Right lobe of liver (tissue), 6 donors: ENCODE data around the gene PDGFB. TPM values are rescaled to one million over a fixed set of nuclear protein-coding genes. Genes with fewer than 3 reads are reported as not detected.

ENCODE experiments used
- ATAC-seq, 4 donors: fragments of 200-7000 bp; cut with Tn5 transposase; one replicate each; pipeline ENCODE4 v1.9.1; 2020; ENCODE audit warnings: mild to moderate bottlenecking in 4 of 4, moderate library complexity in 4 of 4
- DNase-seq, 3 donors: peaks; one replicate each; pipeline ENCODE4 v3.0.0-alpha.2; 2020
- H3K27ac ChIP-seq, 3 donors: fragments of 200-600 bp; one replicate each; pipeline ENCODE4 v1.8.0; 2022
- H3K27me3 ChIP-seq, 2 donors: fragments of 200-600 bp; one replicate each; pipeline ENCODE4 v1.8.0; 2022
- H3K36me3 ChIP-seq, 4 donors: fragments of 200-600 bp; sonication (generic) in 1 of 4; one replicate each; pipeline versions ENCODE4 v1.5.1 to v1.8.0; 2017 to 2022; ENCODE audit warnings: control low read depth in 1 of 4
- H3K4me1 ChIP-seq, 4 donors: fragments of 200-600 bp; sonication (generic) in 1 of 4; one replicate each; pipeline versions ENCODE4 v1.5.1 to v1.8.0; 2017 to 2022; ENCODE audit warnings: control low read depth in 1 of 4
- H3K4me3 ChIP-seq, 3 donors: fragments of 200-600 bp; one replicate each; pipeline ENCODE4 v1.8.0; 2022
- H3K9me3 ChIP-seq, 4 donors: fragments of 200-600 bp; sonication (generic) in 1 of 4; one replicate each; pipeline versions ENCODE4 v1.5.1 to v1.8.0; 2017 to 2022; ENCODE audit warnings: control low read depth in 1 of 4
- CTCF ChIP-seq, 4 donors: fragments of 200-600 bp in 3 of 4; fragments of 450-650 bp in 1 of 4; IDR thresholded peaks; one replicate each; pipeline versions ENCODE4 v1.5.1 to v1.8.0; 2016 to 2022; ENCODE audit warnings: antibody characterized with exemption in 4 of 4, mild to moderate bottlenecking in 2 of 4
- POLR2A ChIP-seq: fragments of 450-650 bp; IDR thresholded peaks from one replicate; pipeline ENCODE4 v1.6.1; 2017; ENCODE audit warnings: antibody characterized with exemption, mild to moderate bottlenecking
- WGBS: methylation state at CpG from one replicate; pipeline ENCODE4 v1.1.6; 2018; ENCODE audit warnings: low coverage, low lambda C conversion rate; ENCODE audit not compliant: insufficient coverage; ENCODE audit errors: missing lambda C conversion rate; 5-methylcytosine and 5-hydroxymethylcytosine counted together
- intact Hi-C, 2 donors: fragments of 100-400 bp; cut with DNase I; formaldehyde crosslinking; loops; one replicate each; pipeline versions ENCODE4 v1.11.2 to v1.14.1; 2022
- total RNA-seq, 6 experiments: library from RNA; depleted of rRNA in 2 of 6; stranded (reverse); fragments of >200 nt in 2 of 6; fragmentation: NEBNext Ultra II Directional in 3 of 6; extraction: Animal tissue kit (Norgen Biotek cat#: 25700) in 3 of 6; gene quantifications; one replicate each; pipeline versions ENCODE4 v1.1.0 to v1.2.4, GENCODE V29; 2016 to 2023
- donor health status: DM: no; HTN: yes; CAD: no.
- donor health status: DM: no; HTN: no; CAD: no.
- donor health status: DM: no; HTN: no; CAD: no.
- donor health status: DM: no; HTN: yes; CAD: no.
- donor health status: DM: no; HTN: yes; CAD: no.

Gene PDGFB
- total RNA-seq, 6 experiments from 2014 or later: 0.90 to 10.2 (median 3.3) TPM

- no peak overlapping the region for H3K4me3 ChIP-seq
- TF ChIP-seq CTCF (IDR thresholded peaks at IDR 0.05) (no peak), POLR2A (no peak)
- H3K27ac ChIP-seq: no peak overlapping the region
- H3K9me3 ChIP-seq: no peaks in the 10 kb centered on the region
- intact Hi-C loops: loop anchor here in 1 of 2 donors (10.0 kb wide), 1 partner anchor 67 kb away; the partner anchor contains the start of gene RPL3
- H3K27me3 ChIP-seq: no peaks in the 10 kb centered on the region
- ATAC-seq (no peak), DNase-seq (no peak)
- WGBS: 100% methylated on average over 1 of the region's 7 CpGs
- no peaks in the 10 kb centered on the region for H3K36me3 ChIP-seq
- peaks cover 0 to 16% (median 0%) of the 10 kb centered on the region in 4 donors for H3K4me1 ChIP-seq
These were observed 2.6 kb upstream of the PDGFB start for GRCh38 chr22:39247361-39247760.

GRCh38 chr22:39246690-39247332 lies 2.0 kb upstream of the PDGFB start:
- intact Hi-C loops: loop anchor here in 1 of 2 donors (10.0 kb wide), 1 partner anchor 68 kb away; the partner anchor contains the start of gene RPL3
- peaks cover 0 to 16% (median 0%) of the 10 kb centered on the region in 4 donors for H3K4me1 ChIP-seq
- H3K27ac ChIP-seq: no peak overlapping the region
- ATAC-seq: no peak
- H3K9me3 ChIP-seq: no peaks in the 10 kb centered on the region
- H3K4me3 ChIP-seq: no peak overlapping the region
- DNase-seq: no peak
- TF ChIP-seq POLR2A: no peak
- TF ChIP-seq CTCF (IDR thresholded peaks at IDR 0.05): no peak
- no peaks in the 10 kb centered on the region for H3K27me3 ChIP-seq
- WGBS: 61% methylated on average over 9 of the region's 10 CpGs
- no peaks in the 10 kb centered on the region for H3K36me3 ChIP-seq

- Histone ChIP-seq H3K27me3 (no peaks in the 10 kb centered on the region), H3K9me3 (no peaks in the 10 kb centered on the region), H3K4me3 (no peak overlapping the region), H3K4me1 (peaks cover 0 to 16% (median 0%) of the 10 kb centered on the region in 4 donors), H3K36me3 (no peaks in the 10 kb centered on the region), H3K27ac (no peak overlapping the region)
- ATAC-seq (no peak), DNase-seq (no peak)
- intact Hi-C loops: loop anchor here in 1 of 2 donors (10.0 kb wide), 1 partner anchor 69 kb away; the partner anchor contains the start of gene RPL3
- TF ChIP-seq CTCF (IDR thresholded peaks at IDR 0.05) (no peak), POLR2A (no peak)
- WGBS: 79% methylated on average over 3 of the region's 3 CpGs
These were observed 1.4 kb upstream of the PDGFB start for GRCh38 chr22:39246217-39246616.

GRCh38 chr22:39245130-39246039 lies 603 bp upstream of the PDGFB start:
- no peaks in the 10 kb centered on the region for H3K27me3 ChIP-seq
- ATAC-seq (no peak), DNase-seq (no peak)
- H3K4me3 ChIP-seq: no peak overlapping the region
- 55% methylated on average over 8 of the region's 22 CpGs for WGBS
- no peaks in the 10 kb centered on the region for H3K36me3 ChIP-seq
- intact Hi-C loops: loop anchor here in 1 of 2 donors (10.0 kb wide), 1 partner anchor 69 kb away; the partner anchor contains the start of gene RPL3
- TF ChIP-seq POLR2A (no peak), CTCF (IDR thresholded peaks at IDR 0.05) (no peak)
- H3K27ac ChIP-seq: no peak overlapping the region
- no peaks in the 10 kb centered on the region for H3K9me3 ChIP-seq
- H3K4me1 ChIP-seq: peaks cover 0 to 16% (median 0%) of the 10 kb centered on the region in 4 donors
